ENCODE measurements around the gene CCNF.
A peak's percentile ranks its signal among the peaks of the same experiment; 100 is the strongest.

The CCNF gene

DNA sequence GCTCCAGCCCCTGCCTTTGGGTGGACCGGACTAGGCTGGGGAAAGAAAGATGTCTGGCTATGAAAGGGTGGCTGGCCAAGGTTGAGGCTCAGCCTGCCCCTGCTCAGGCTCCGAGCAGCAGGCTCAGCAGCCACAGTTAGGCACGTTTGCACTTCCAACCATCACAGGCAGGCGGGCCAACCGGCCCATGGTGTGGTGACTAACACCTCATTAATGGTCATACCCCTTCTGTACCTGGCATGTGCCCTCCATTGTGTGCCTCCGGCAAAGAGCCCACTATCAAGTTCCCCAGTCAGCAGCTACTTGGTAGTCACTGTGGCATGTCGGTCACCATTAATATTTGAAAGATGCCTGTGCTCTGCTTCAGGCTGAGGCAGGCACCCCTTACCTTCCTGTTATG, 52.4 kb downstream of the CCNF start:
- TF ChIP-seq, protein P1, sequence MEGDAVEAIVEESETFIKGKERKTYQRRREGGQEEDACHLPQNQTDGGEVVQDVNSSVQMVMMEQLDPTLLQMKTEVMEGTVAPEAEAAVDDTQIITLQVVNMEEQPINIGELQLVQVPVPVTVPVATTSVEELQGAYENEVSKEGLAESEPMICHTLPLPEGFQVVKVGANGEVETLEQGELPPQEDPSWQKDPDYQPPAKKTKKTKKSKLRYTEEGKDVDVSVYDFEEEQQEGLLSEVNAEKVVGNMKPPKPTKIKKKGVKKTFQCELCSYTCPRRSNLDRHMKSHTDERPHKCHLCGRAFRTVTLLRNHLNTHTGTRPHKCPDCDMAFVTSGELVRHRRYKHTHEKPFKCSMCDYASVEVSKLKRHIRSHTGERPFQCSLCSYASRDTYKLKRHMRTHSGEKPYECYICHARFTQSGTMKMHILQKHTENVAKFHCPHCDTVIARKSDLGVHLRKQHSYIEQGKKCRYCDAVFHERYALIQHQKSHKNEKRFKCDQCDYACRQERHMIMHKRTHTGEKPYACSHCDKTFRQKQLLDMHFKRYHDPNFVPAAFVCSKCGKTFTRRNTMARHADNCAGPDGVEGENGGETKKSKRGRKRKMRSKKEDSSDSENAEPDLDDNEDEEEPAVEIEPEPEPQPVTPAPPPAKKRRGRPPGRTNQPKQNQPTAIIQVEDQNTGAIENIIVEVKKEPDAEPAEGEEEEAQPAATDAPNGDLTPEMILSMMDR (IDR thresholded peaks at IDR 0.05; ENCODE audit: unreplicated experiment in 3 of 3), result no peak
- H3K4me1 Mint-ChIP-seq, result peaks cover 60% of the 10 kb centered on the region
- H3K4me3 Mint-ChIP-seq, result peak overlapping the region in 1 of 3 experiments; percentile 37
- H3K9me3 Mint-ChIP-seq, result no peaks in the 10 kb centered on the region
- H3K27ac Mint-ChIP-seq, result peak overlapping the region in 2 of 3 experiments; percentile 46 to 91
- H3K27me3 Mint-ChIP-seq (ENCODE audit: low read depth), result peaks cover 3% of the 10 kb centered on the region
- no peaks in the 10 kb centered on the region for H3K36me3 Mint-ChIP-seq (ENCODE audit: low read depth)

DNA sequence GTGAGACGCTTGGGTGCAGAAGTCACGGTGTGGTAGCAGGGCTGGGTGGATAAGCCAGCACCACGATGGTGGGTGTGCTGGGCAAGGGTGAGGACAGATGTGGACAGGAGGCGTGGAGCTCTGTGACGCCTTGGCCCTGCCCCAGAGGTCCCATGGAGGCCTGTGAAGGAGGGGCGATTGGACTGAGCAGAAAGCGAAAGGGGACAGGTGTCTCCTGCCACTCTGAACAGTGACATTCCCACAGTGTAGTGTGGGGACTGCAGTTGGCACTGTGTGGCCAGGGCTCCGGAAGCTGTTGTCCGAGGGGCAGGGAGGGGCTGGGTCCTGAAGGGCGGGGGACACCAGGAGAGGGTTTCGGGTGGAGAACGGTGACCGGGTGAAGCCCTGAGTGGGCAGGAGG, 53.0 kb downstream of the CCNF start:
- peak overlapping the region; percentile 30 to 91 (median 76) for H3K27ac Mint-ChIP-seq
- no peaks in the 10 kb centered on the region for H3K9me3 Mint-ChIP-seq
- TF ChIP-seq, protein P1 (IDR thresholded peaks at IDR 0.05; ENCODE audit: unreplicated experiment in 3 of 3), result no peak
- H3K27me3 Mint-ChIP-seq (ENCODE audit: low read depth), result no peaks in the 10 kb centered on the region
- peaks cover 61% of the 10 kb centered on the region for H3K4me1 Mint-ChIP-seq
- peak overlapping the region in 2 of 3 experiments; percentile 35 to 37 for H3K4me3 Mint-ChIP-seq
- no peaks in the 10 kb centered on the region for H3K36me3 Mint-ChIP-seq (ENCODE audit: low read depth)

DNA sequence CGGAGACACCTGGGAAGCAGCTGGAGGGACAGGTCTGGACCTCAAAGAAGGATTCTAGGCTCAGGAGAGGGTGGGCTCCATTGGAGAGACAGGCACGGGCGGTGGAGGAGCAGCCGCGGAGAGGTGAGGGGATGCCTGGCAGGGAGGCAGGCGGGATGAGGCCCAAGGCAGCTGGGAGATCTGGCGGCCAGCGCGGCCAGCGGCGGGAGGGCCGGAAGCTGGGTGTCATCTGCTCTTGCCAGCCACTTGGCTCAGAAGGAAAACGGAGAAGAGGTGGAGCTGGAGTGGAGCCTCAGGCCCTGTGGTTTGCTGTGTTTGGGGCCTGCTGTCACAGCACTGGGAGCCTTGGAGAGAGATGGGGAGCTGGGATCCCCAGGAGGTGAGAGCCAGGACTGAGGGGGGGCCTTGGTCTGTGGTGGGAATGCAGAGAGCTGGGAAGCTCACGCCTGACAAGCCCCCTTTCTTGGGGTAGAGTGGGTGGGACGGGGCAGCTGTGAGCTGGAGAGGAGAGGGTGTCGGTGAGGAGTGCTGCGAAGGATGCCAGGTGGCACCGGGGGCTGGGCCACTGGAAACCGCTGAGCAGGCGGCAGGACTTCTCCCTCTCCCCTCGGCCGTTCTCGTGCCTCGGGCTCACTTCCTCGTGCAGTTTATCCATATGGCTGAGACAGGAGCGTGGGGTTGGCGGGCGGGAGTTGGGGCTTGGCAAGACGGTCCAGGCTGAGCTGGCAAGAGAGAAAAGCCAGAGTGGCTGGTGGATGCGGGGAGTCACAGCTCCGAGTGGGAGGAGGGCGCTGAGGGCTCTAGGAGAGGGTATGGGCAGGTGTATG, 53.7 kb downstream of the CCNF start:
- H3K4me3 Mint-ChIP-seq, result peak overlapping the region; percentile 18 to 47 (median 36)
- peaks cover 63% of the 10 kb centered on the region for H3K4me1 Mint-ChIP-seq
- no peaks in the 10 kb centered on the region for H3K9me3 Mint-ChIP-seq

DNA sequence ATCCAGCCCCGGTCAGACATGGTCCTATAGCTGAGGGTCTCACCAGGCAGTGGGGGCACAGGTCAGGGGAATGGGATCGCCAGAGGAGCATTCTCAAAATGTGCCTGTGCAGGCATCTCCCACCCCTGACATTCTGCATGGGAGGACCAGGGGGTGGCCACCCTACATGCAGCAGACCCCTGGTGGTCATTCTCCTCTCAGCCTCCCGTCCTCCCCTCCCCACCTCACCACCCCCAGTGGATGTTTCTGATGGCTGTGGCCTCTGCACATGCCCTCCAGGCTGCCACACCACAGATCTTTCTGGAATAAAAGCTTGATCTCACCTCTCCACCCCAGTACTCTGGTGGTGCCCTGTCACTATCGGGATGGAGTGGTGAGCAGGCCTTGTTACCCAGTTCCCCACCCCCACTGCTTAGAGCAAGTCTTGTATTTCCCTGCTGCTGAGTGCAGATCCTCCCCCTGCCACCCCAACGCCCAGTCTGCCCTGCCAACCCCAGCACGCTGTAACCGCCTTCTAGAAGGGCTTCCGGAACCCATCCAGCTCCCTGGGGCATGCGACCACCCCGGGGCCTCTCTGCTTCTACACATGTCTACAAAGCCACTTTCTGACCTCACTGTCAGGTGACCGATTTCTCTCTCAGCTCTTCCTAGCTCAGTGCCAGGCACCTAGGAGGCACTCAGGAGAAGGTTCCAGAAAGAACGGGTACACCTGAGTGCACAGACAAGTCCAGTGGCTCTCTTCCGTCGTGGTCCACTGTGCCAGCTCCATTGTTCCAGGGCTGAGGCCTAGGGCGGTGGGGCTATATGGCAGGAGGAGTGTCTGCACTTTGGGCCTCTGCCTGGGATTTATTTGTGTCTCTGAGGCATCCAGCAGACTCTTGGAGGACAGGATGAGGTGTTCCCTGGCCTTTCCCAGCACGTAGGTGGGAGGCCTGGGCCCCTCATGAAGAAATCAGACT, 55.0 kb downstream of the CCNF start:
- TF ChIP-seq, protein P1 (IDR thresholded peaks at IDR 0.05; ENCODE audit: unreplicated experiment in 3 of 3), result no peak
- no peaks in the 10 kb centered on the region for H3K36me3 Mint-ChIP-seq (ENCODE audit: low read depth)

More for the DNA sequence above, 53.7 kb downstream of the CCNF start:
- Mint-ChIP-seq H3K27me3 (ENCODE audit: low read depth) (no peaks in the 10 kb centered on the region), H3K36me3 (ENCODE audit: low read depth) (no peaks in the 10 kb centered on the region), H3K27ac (peak overlapping the region; percentile 44 to 91 (median 76))
- TF ChIP-seq, protein P1 (IDR thresholded peaks at IDR 0.05; ENCODE audit: unreplicated experiment in 3 of 3), result no peak

DNA sequence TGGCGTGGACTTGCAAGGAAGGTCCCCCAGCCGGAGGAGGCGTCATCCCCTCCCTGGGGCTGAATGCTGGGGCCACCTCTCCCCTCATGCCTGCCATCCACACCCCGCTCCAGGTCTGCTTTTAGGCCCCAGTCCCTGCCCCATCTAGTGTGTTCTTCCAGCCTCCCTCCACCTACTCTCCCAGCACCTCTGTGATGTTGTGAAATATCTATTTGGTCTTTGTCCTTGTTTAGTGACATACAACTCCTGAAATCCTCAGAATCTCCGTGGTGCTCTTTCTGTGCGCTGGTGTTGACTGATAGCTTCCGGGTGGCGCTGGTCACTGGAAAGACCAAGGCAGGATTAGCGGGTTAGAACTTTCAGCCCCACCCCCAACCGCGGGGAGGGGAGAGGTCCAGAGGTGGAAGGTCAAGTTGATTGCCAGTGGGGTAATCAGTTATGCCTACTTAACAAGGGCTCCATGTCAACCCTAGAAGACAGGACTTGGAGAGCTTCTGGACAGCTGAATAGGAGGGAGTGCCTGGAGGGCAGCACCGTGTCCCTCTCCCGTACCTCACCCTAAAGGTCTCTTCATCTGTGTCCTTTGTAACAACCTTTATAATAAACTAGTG, 55.8 kb downstream of the CCNF start:
- Mint-ChIP-seq H3K4me1 (peaks cover 62% of the 10 kb centered on the region), H3K4me3 (no peak overlapping the region), H3K36me3 (ENCODE audit: low read depth) (no peaks in the 10 kb centered on the region), H3K27ac (peak overlapping the region; percentile 57 to 91 (median 71)), H3K9me3 (no peaks in the 10 kb centered on the region), H3K27me3 (ENCODE audit: low read depth) (no peaks in the 10 kb centered on the region)
- TF ChIP-seq, protein P1 (IDR thresholded peaks at IDR 0.05; ENCODE audit: unreplicated experiment in 3 of 3), result no peak

More for the DNA sequence above, 55.0 kb downstream of the CCNF start:
- Mint-ChIP-seq H3K4me3 (peak overlapping the region in 1 of 3 experiments; percentile 47), H3K27me3 (ENCODE audit: low read depth) (no peaks in the 10 kb centered on the region), H3K9me3 (no peaks in the 10 kb centered on the region), H3K27ac (peak overlapping the region; percentile 71 to 91 (median 85)), H3K4me1 (peaks cover 62% of the 10 kb centered on the region)

All from nephron (organoid).